ENCODE measurements around the gene OLFM2.

Gene OLFM2

DNA sequence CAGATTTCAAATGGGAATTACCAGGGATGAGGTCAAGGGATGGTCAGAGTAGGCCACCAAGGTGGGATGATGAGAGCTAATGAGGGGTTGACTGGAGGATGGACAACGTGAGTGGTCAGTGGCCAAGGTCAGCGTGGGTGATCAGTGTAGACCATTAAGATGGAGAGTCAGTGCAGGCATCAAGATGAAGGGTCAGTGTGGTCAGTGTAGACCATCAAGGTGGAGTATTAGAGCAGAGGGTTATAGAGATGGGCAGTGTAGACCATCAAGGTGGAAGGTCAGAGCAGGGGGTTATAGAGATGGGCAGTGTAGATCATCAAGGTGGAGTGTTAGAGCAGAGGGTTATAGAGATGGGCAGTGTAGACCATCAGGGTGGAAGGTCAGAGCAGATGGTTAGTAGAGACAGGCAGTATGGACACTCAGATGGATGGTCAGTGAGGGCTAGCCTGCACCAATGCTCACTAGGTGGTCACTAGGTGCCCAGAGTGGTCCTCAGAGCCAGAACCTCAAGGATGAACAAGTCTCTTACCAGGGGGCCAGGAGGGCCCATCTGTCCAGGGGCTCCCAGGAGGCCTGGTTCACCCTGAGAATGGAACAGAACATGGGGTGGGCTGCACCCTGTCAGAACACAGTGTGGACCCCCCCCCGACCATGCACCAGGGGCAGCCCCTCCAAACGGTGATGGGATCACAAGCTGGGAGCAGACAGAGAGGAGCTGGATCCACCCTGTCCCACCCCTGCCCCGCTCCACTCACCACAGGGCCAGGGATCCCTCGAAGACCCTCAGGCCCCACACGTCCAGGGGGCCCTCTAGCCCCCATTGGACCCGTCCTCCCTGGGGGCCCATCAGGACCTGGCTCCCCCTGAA lies 32.7 kb upstream of the OLFM2 start:
- Histone ChIP-seq H3K4me2 (ENCODE audit: low read depth, low read length, poor library complexity, severe bottlenecking) (no peak overlapping the region), H3F3A (ENCODE audit: low read depth) (no peaks in the 10 kb centered on the region), H3K27me3 (ENCODE audit: insufficient read depth, low read length, poor library complexity, severe bottlenecking) (no peaks in the 10 kb centered on the region), H3K9me3 (ENCODE audit: insufficient read depth, low read depth, low read length) (no peaks in the 10 kb centered on the region), H3K36me3 (ENCODE audit: insufficient read depth, low read length) (no peaks in the 10 kb centered on the region), H3K9ac (ENCODE audit: low read depth, low read length, poor library complexity, severe bottlenecking) (no peak overlapping the region), H3K9me2 (replicated peaks; ENCODE audit: low read depth, low read length) (no peaks in the 10 kb centered on the region), H3K4me1 (ENCODE audit: insufficient read depth, low read length, poor library complexity, severe bottlenecking) (no peaks in the 10 kb centered on the region), H4K20me1 (ENCODE audit: insufficient read depth, low read length, poor library complexity, severe bottlenecking) (no peaks in the 10 kb centered on the region), H3K79me2 (ENCODE audit: insufficient read depth, low read length) (no peaks in the 10 kb centered on the region), H2AFZ (ENCODE audit: low read length) (no peak overlapping the region), H3K4me3 (ENCODE audit: low read length, poor library complexity, severe bottlenecking) (no peak overlapping the region)
- TF ChIP-seq, protein P1, sequence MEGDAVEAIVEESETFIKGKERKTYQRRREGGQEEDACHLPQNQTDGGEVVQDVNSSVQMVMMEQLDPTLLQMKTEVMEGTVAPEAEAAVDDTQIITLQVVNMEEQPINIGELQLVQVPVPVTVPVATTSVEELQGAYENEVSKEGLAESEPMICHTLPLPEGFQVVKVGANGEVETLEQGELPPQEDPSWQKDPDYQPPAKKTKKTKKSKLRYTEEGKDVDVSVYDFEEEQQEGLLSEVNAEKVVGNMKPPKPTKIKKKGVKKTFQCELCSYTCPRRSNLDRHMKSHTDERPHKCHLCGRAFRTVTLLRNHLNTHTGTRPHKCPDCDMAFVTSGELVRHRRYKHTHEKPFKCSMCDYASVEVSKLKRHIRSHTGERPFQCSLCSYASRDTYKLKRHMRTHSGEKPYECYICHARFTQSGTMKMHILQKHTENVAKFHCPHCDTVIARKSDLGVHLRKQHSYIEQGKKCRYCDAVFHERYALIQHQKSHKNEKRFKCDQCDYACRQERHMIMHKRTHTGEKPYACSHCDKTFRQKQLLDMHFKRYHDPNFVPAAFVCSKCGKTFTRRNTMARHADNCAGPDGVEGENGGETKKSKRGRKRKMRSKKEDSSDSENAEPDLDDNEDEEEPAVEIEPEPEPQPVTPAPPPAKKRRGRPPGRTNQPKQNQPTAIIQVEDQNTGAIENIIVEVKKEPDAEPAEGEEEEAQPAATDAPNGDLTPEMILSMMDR (conservative IDR thresholded peaks at IDR 0.05; ENCODE audit: low read length): no peak
- TF ChIP-seq EZH2phosphoT487 (IDR thresholded peaks at IDR 0.05; ENCODE audit: borderline replicate concordance): no peak

DNA sequence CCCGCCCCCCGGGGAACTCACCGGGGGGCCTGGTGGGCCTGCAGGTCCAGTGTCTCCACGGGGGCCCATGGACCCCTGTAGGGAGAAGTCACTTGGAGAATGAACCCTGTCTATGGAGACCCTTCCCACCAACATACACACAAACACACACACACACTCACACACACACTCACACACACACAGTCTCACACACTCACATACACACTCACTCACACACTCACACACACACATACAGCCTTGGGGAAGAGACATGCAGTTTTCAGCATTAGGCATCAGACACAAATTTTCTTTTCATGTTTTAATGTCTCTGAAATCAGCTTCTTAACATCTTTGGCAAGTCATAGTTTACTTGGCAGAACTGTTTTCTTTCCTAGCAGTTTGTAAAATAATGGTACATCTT lies 31.0 kb upstream of the OLFM2 start:
- H3K9me3 ChIP-seq (ENCODE audit: insufficient read depth, low read depth, low read length): no peaks in the 10 kb centered on the region
- no peak overlapping the region for H3K9ac ChIP-seq (ENCODE audit: low read depth, low read length, poor library complexity, severe bottlenecking)
- no peaks in the 10 kb centered on the region for H3K79me2 ChIP-seq (ENCODE audit: insufficient read depth, low read length)
- no peaks in the 10 kb centered on the region for H3F3A ChIP-seq (ENCODE audit: low read depth)
- no peaks in the 10 kb centered on the region for H3K36me3 ChIP-seq (ENCODE audit: insufficient read depth, low read length)
- no peak overlapping the region for H3K4me2 ChIP-seq (ENCODE audit: low read depth, low read length, poor library complexity, severe bottlenecking)
- TF ChIP-seq, protein P1 (conservative IDR thresholded peaks at IDR 0.05; ENCODE audit: low read length): no peak
- no peak for TF ChIP-seq EZH2phosphoT487 (IDR thresholded peaks at IDR 0.05; ENCODE audit: borderline replicate concordance)
- H3K27me3 ChIP-seq (ENCODE audit: insufficient read depth, low read length, poor library complexity, severe bottlenecking): no peaks in the 10 kb centered on the region
- H3K4me3 ChIP-seq (ENCODE audit: low read length, poor library complexity, severe bottlenecking): no peak overlapping the region
- H3K9me2 ChIP-seq (replicated peaks; ENCODE audit: low read depth, low read length): no peaks in the 10 kb centered on the region
- H3K4me1 ChIP-seq (ENCODE audit: insufficient read depth, low read length, poor library complexity, severe bottlenecking): no peaks in the 10 kb centered on the region
- H4K20me1 ChIP-seq (ENCODE audit: insufficient read depth, low read length, poor library complexity, severe bottlenecking): no peaks in the 10 kb centered on the region
- H2AFZ ChIP-seq (ENCODE audit: low read length): no peak overlapping the region

DNA sequence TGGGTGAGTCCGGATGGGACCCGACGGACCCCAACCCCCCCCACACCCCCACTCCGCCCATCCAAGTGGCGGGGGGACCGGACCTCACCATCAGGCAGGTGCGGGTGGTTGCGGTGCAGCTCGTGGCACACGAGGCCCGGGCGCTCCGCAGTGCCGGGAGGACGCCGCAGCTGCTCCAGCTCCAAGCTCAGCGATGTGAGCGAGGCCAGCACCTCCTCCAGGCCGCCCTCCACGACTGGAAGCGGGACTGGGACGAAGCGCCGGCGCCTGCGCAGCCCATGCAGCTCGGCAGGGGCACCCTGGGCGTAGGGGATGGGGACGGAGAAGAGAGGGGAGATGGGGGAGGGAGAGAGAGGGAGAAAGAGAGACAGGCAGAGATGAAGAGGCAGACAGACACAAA lies 30.1 kb upstream of the OLFM2 start:
- no peak overlapping the region for H3K4me3 ChIP-seq (ENCODE audit: low read length, poor library complexity, severe bottlenecking)
- H2AFZ ChIP-seq (ENCODE audit: low read length): no peak overlapping the region
- no peaks in the 10 kb centered on the region for H3K4me1 ChIP-seq (ENCODE audit: insufficient read depth, low read length, poor library complexity, severe bottlenecking)
- no peaks in the 10 kb centered on the region for H3F3A ChIP-seq (ENCODE audit: low read depth)
- H3K9me2 ChIP-seq (replicated peaks; ENCODE audit: low read depth, low read length): no peaks in the 10 kb centered on the region
- no peaks in the 10 kb centered on the region for H3K9me3 ChIP-seq (ENCODE audit: insufficient read depth, low read depth, low read length)
- H3K79me2 ChIP-seq (ENCODE audit: insufficient read depth, low read length): no peaks in the 10 kb centered on the region
- H3K9ac ChIP-seq (ENCODE audit: low read depth, low read length, poor library complexity, severe bottlenecking): no peak overlapping the region
- no peaks in the 10 kb centered on the region for H3K27me3 ChIP-seq (ENCODE audit: insufficient read depth, low read length, poor library complexity, severe bottlenecking)
- TF ChIP-seq EZH2phosphoT487 (IDR thresholded peaks at IDR 0.05; ENCODE audit: borderline replicate concordance): no peak
- TF ChIP-seq, protein P1 (conservative IDR thresholded peaks at IDR 0.05; ENCODE audit: low read length): no peak
- no peaks in the 10 kb centered on the region for H4K20me1 ChIP-seq (ENCODE audit: insufficient read depth, low read length, poor library complexity, severe bottlenecking)
- H3K4me2 ChIP-seq (ENCODE audit: low read depth, low read length, poor library complexity, severe bottlenecking): no peak overlapping the region
- no peaks in the 10 kb centered on the region for H3K36me3 ChIP-seq (ENCODE audit: insufficient read depth, low read length)

All from Loucy (cell line).